Gastrocnemius medialis (tissue), 4 donors: ENCODE results near the gene AJAP1. TPM values are rescaled to one million over a fixed set of nuclear protein-coding genes. Genes with fewer than 3 reads are reported as not detected.

ENCODE experiments used
- ATAC-seq, 2 donors: fragments of 150-250 bp; one replicate each; pipeline ENCODE4 v1.9.1; 2016
- DNase-seq, 2 donors: peaks; one replicate each; pipeline ENCODE4 v3.0.0-alpha.2; 2019
- H3K27ac ChIP-seq, 4 donors: fragments of 200-600 bp; sonication (generic); 1 replicate in 1 of 4; 2 replicates in 3 of 4; pipeline ENCODE4 v1.5.1; 2016 to 2018; ENCODE audit warnings: mild to moderate bottlenecking in 2 of 4, moderate library complexity in 1 of 4
- H3K27me3 ChIP-seq, 3 donors: fragments of 200-600 bp; sonication (generic) in 2 of 3; 1 replicate in 1 of 3; 2 replicates in 2 of 3; pipeline versions ENCODE4 v1.5.1 to v1.6.0; 2016 to 2019; ENCODE audit warnings: mild to moderate bottlenecking in 1 of 3, moderate library complexity in 1 of 3
- H3K36me3 ChIP-seq, 2 donors: fragments of 200-600 bp; sonication (generic) in 1 of 2; one replicate each; pipeline ENCODE4 v1.5.1; 2017 to 2018
- H3K4me1 ChIP-seq, 2 donors: fragments of 200-600 bp; sonication (generic) in 1 of 2; one replicate each; pipeline ENCODE4 v1.5.1; 2016 to 2017; ENCODE audit warnings: mild to moderate bottlenecking in 2 of 2
- H3K4me3 ChIP-seq, 4 donors: fragments of 200-600 bp; sonication (generic) in 3 of 4; 1 replicate in 1 of 4; 2 replicates in 3 of 4; pipeline ENCODE4 v1.5.1; 2016 to 2019; ENCODE audit warnings: mild to moderate bottlenecking in 2 of 4
- H3K9me3 ChIP-seq, 3 donors: fragments of 200-600 bp; sonication (generic) in 2 of 3; 1 replicate in 1 of 3; 2 replicates in 2 of 3; pipeline ENCODE4 v1.5.1; 2016 to 2019
- POLR2A ChIP-seq, 2 donors: fragments of 450-650 bp; IDR thresholded peaks; one replicate each; pipeline ENCODE4 v1.6.1; 2017; ENCODE audit warnings: antibody characterized with exemption in 2 of 2, mild to moderate bottlenecking in 2 of 2, moderate library complexity in 2 of 2
- in situ Hi-C, 4 donors: fragments of 200-750 bp; cut with MboI; loops; one replicate each; pipeline versions ENCODE4 v1.15.0 to v1.8.0; 2017; ENCODE audit warnings: low sequenced_read_pairs in 4 of 4
- intact Hi-C: fragments of 100-400 bp; cut with DNase I; formaldehyde crosslinking; loops from one replicate; pipeline ENCODE4 v1.15.1; 2023; ENCODE audit warnings: low total_unique reads
- total RNA-seq, 4 donors: library from RNA; depleted of rRNA; stranded (reverse); fragments of >200 nt; gene quantifications; one replicate each; pipeline versions ENCODE4 v1.1.0 to v1.2.3, GENCODE V29; 2016
- TF ChIP-seq, protein P1 (sequence below), 5 experiments: fragments of 450-650 bp in 3 of 5; fragments of 200-600 bp in 2 of 5; sonication (generic) in 2 of 5; IDR thresholded peaks in 4 of 5; conservative IDR thresholded peaks in 1 of 5; 1 replicate in 4 of 5; 2 replicates in 1 of 5; pipeline ENCODE4 v1.5.1; 2016 to 2019; ENCODE audit warnings: antibody characterized with exemption in 5 of 5, mild to moderate bottlenecking in 3 of 5, moderate library complexity in 3 of 5

The AJAP1 gene
- total RNA-seq, 4 donors from 2014 or later, result 0.03 to 0.18 (median 0.05) TPM; not detected in 1

- H3K4me1 ChIP-seq, result no peaks in the 10 kb centered on the region
- ATAC-seq, result no peak
- H3K36me3 ChIP-seq, result no peaks in the 10 kb centered on the region
- intact Hi-C loops, result no loop called here
- in situ Hi-C loops, result no loop called here
- H3K27ac ChIP-seq, result no peak overlapping the region
- no peaks in the 10 kb centered on the region for H3K27me3 ChIP-seq
- DNase-seq, result no peak
- H3K4me3 ChIP-seq, result no peak overlapping the region
- TF ChIP-seq, protein P1, sequence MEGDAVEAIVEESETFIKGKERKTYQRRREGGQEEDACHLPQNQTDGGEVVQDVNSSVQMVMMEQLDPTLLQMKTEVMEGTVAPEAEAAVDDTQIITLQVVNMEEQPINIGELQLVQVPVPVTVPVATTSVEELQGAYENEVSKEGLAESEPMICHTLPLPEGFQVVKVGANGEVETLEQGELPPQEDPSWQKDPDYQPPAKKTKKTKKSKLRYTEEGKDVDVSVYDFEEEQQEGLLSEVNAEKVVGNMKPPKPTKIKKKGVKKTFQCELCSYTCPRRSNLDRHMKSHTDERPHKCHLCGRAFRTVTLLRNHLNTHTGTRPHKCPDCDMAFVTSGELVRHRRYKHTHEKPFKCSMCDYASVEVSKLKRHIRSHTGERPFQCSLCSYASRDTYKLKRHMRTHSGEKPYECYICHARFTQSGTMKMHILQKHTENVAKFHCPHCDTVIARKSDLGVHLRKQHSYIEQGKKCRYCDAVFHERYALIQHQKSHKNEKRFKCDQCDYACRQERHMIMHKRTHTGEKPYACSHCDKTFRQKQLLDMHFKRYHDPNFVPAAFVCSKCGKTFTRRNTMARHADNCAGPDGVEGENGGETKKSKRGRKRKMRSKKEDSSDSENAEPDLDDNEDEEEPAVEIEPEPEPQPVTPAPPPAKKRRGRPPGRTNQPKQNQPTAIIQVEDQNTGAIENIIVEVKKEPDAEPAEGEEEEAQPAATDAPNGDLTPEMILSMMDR (IDR thresholded peaks at IDR 0.05 in 4 of 5, conservative IDR thresholded peaks at IDR 0.05 in 1 of 5), result no peak
- no peak for TF ChIP-seq POLR2A (IDR thresholded peaks at IDR 0.05)
- no peaks in the 10 kb centered on the region for H3K9me3 ChIP-seq
Observed at GRCh38 chr1:4673494-4673893, 19.1 kb downstream of the AJAP1 start.

DNA sequence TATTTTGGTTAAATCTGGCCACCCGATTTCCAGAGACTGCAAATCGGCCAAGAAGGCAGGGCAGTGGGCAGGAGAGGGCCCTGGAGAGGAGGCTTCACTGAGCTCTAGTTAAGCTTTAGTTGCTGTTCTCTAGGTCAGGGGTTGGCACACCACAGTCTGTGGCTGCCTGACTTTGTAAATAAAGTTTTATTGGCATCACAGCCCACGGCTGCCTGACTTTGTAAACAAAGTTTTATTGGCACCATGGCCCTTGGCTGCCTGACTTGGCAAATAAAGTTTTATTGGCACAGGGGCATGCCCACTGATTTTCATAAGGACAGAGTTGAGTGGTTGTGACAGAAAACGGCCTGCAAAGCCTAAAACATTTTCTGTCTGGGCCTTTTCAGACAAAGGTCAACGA, 19.7 kb downstream of the AJAP1 start:
- in situ Hi-C loops, result no loop called here
- Histone ChIP-seq H3K4me1 (no peaks in the 10 kb centered on the region), H3K27me3 (no peaks in the 10 kb centered on the region), H3K9me3 (no peaks in the 10 kb centered on the region), H3K4me3 (no peak overlapping the region), H3K36me3 (no peaks in the 10 kb centered on the region), H3K27ac (no peak overlapping the region)
- TF ChIP-seq POLR2A (IDR thresholded peaks at IDR 0.05), result no peak
- TF ChIP-seq, protein P1 (IDR thresholded peaks at IDR 0.05 in 4 of 5, conservative IDR thresholded peaks at IDR 0.05 in 1 of 5), result no peak
- no peak for DNase-seq
- intact Hi-C loops, result no loop called here
- no peak for ATAC-seq

DNA sequence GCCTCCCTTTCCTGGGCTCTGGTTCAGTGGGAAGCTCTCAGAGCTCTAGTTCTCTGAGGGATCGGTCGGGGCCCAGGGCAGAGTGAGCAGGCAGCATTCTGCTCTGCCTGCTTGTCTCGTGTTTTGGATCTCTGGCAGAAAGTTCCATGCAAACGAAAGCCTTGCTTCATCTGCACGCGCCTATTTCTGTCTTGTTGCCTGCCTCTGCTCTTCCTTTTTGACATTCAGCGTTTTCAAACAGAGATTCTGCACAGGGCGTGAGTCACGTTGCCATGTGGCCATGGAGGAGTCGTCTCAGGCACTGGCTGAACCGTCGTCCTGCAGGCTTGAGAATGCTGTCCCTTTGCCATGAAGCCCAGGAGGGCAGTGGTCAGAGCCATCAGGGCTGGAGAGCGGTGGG, 20.3 kb downstream of the AJAP1 start:
- ATAC-seq (no peak), DNase-seq (no peak)
- Histone ChIP-seq H3K36me3 (no peaks in the 10 kb centered on the region), H3K4me3 (no peak overlapping the region), H3K9me3 (no peaks in the 10 kb centered on the region), H3K27ac (no peak overlapping the region), H3K27me3 (no peaks in the 10 kb centered on the region), H3K4me1 (no peaks in the 10 kb centered on the region)
- TF ChIP-seq, protein P1 (IDR thresholded peaks at IDR 0.05 in 4 of 5, conservative IDR thresholded peaks at IDR 0.05 in 1 of 5), result no peak
- in situ Hi-C loops, result no loop called here
- intact Hi-C loops, result no loop called here

- Histone ChIP-seq H3K9me3 (no peaks in the 10 kb centered on the region), H3K27ac (no peak overlapping the region), H3K4me1 (no peaks in the 10 kb centered on the region), H3K36me3 (no peaks in the 10 kb centered on the region), H3K4me3 (no peak overlapping the region), H3K27me3 (no peaks in the 10 kb centered on the region)
- in situ Hi-C loops, result no loop called here
- no peak for DNase-seq
- TF ChIP-seq POLR2A (IDR thresholded peaks at IDR 0.05), result no peak
- TF ChIP-seq, protein P1 (IDR thresholded peaks at IDR 0.05 in 4 of 5, conservative IDR thresholded peaks at IDR 0.05 in 1 of 5), result no peak
- no peak for ATAC-seq
- intact Hi-C loops, result no loop called here
Observed at GRCh38 chr1:4675454-4676186, 21.2 kb downstream of the AJAP1 start.

GRCh38 chr1:4676253-4676652, 21.8 kb downstream of the AJAP1 start:
- in situ Hi-C loops (no loop called here), intact Hi-C loops (no loop called here)
- ATAC-seq (no peak), DNase-seq (no peak)
- Histone ChIP-seq H3K27ac (no peak overlapping the region), H3K4me3 (no peak overlapping the region), H3K27me3 (no peaks in the 10 kb centered on the region), H3K4me1 (no peaks in the 10 kb centered on the region), H3K36me3 (no peaks in the 10 kb centered on the region), H3K9me3 (no peaks in the 10 kb centered on the region)
- no peak for TF ChIP-seq POLR2A (IDR thresholded peaks at IDR 0.05)
- TF ChIP-seq, protein P1 (IDR thresholded peaks at IDR 0.05 in 4 of 5, conservative IDR thresholded peaks at IDR 0.05 in 1 of 5), result no peak
